Astrocyte of the cerebellum (primary cell): ENCODE results near the gene GSE1.

Experiments used
- DNase-seq: peaks from one replicate; pipeline ENCODE4 v3.0.0-alpha.2; 2011; ENCODE audit warnings: low read depth
- H3K4me3 ChIP-seq: 2 replicates; pipeline ENCODE4 v1.5.1; 2011; ENCODE audit warnings: mild to moderate bottlenecking, low read depth, low read length, moderate library complexity
- CTCF ChIP-seq: IDR thresholded peaks from 2 replicates; pipeline ENCODE4 v1.5.1; 2012; ENCODE audit warnings: low read length, low read depth, moderate library complexity, mild to moderate bottlenecking; ENCODE audit errors: missing control alignments
- in situ Hi-C: cut with HindIII; loops from 2 replicates; pipeline ENCODE4 v1.10.0; 2017; ENCODE audit warnings: low sequenced_read_pairs

Gene GSE1

GRCh38 chr16:85646358-85646907 lies 33.3 kb downstream of the GSE1 start:
- in situ Hi-C loops: no loop called here

GRCh38 chr16:85646976-85647375 lies 33.9 kb downstream of the GSE1 start:
- no peak overlapping the region for H3K4me3 ChIP-seq
- no peak for DNase-seq
- in situ Hi-C loops: no loop called here
- no peak for TF ChIP-seq CTCF

More at GRCh38 chr16:85646358-85646907, 33.3 kb downstream of the GSE1 start:
- DNase-seq: no peak
- no peak for TF ChIP-seq CTCF
- H3K4me3 ChIP-seq: no peak overlapping the region

GRCh38 chr16:85648070-85648714 lies 35.1 kb downstream of the GSE1 start:
- H3K4me3 ChIP-seq: no peak overlapping the region
- no peak for TF ChIP-seq CTCF
- DNase-seq: no peak
- in situ Hi-C loops: no loop called here

DNA sequence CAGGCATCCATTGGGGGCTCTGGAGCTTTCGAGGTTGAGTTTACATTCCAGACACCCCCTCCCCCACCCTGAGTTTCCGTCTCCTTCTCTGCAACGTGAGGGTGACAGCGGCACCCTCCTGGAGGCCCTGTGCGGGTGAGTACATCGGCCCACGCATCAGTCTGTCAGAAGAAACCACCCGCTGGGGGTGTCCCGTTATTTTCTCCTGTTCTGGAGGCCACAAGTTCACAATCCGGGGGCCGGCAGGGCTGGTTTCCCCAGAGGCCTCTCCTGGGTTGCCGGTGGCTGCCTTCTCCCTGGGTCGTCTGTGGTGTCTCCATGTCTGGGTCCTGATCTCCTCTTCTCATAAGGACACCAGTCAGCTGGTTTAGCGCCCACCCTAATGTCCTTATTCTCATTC lies 35.7 kb downstream of the GSE1 start:
- in situ Hi-C loops: no loop called here
- no peak for DNase-seq
- TF ChIP-seq CTCF: no peak
- H3K4me3 ChIP-seq: no peak overlapping the region

DNA sequence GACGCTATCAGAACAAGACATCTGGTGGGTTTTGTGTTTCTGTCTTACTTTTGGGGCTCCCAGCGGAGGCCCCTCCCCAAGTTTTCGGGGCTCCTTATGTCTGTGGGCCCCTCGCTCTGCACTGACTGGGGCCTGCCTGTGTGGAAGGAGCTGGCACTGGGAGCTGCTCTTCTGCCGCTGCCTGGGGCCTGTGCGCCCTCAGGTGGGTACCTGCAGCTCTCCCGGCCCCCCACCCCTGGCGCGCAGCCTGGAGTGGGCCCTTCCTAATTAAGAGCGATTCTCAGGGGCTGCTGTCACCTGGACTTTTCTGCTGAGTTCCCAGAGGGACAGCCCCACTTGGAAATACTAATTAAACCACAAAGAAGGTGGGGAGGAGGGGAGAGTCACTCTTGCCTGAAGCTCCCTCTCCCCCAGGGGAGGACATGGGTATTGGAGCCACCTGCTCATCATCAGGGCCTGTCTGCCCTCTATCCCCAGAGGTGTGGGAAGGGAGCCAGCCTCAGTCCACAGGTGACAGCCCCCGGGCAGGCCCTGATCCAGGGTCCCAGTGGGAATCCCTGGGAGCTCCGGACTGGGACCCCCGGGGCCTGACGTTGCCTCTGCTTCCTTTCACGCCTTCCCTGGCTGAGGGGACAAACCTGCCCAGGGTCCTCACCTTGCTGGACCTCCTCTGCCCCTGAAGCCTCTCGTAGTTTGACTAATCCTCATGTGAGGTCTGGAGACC lies 36.5 kb downstream of the GSE1 start:
- no peak for TF ChIP-seq CTCF
- H3K4me3 ChIP-seq: no peak overlapping the region

DNA sequence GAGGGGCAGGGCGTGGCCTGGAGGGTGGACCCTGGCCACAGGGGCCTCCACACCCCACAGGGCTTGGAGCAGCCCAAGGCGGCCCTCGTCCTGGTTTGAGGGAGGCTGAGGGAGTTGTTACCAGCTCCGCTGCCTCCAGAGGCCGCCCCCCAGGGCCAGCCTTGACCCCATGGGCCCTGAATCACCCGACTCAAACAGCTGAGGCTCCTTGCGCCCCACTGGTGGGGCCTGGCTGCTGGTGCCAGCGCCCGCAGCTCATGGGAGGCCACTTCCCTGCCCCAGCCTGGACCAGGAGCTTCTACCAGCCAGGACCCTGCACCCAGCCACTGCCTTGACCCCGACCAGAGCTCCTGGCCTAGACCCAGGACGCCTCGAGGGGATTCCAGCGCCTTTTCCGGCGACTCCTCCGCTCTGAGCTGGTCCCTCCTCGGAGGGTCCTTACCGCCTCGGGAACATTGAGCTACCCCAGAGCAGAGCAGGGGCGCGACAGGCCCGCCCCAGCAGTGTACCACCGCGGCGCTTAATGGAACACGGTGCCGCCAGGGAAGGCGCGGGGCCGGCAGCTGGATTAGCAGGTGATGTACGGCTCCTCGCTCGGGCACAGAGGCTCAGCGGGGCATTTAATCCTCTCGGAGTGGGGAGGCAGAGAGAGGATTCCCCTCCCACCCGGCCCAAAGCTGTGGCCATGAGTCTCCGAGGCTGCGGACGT lies 37.2 kb downstream of the GSE1 start:
- no peak for TF ChIP-seq CTCF
- no peak overlapping the region for H3K4me3 ChIP-seq
- in situ Hi-C loops: no loop called here
- no peak for DNase-seq

More for the DNA sequence above, 36.5 kb downstream of the GSE1 start:
- in situ Hi-C loops: no loop called here
- DNase-seq: no peak
